Cardiac fibroblast (primary cell): Measurements from ENCODE around the gene HPCAL4.

Experiments
- DNase-seq, 2 donors: peaks; one replicate each; pipeline versions ENCODE4 v3.0.0 to v3.0.0-alpha.2; 2010; ENCODE audit warnings: low read depth in 2 of 2
- H3K4me3 ChIP-seq, 2 donors: replicated peaks in 1 of 2; 1 replicate in 1 of 2; 2 replicates in 1 of 2; pipeline ENCODE4 v1.5.1; 2011; ENCODE audit warnings: low read depth in 2 of 2, low read length in 2 of 2, mild to moderate bottlenecking in 2 of 2, moderate library complexity in 1 of 2
- TF ChIP-seq, protein P1 (sequence below): IDR thresholded peaks from one replicate; pipeline ENCODE4 v1.5.1; 2011; ENCODE audit warnings: low read depth, mild to moderate bottlenecking, low read length, inconsistent platforms

HPCAL4 gene

DNA sequence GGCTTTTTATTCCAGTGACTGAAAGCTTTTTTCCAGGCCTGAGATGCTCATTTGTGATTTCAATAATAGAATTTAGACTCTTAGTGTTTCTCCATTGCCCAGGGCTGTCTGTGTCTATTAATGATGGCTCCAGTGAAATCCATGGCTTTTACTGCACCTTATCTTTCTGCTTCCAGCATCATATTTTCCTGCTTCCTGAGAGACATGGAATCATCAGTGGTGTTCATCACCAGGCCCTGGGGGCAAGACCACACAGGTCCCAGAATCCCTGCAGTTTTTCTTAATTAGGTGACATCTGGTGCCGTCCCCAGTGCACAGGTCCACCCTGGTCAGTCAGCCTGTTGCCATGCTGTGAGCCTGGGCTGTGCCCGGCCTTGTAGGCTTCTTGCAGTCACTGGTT, 34.8 kb downstream of the HPCAL4 start:
- no peak for DNase-seq
- no peak overlapping the region for H3K4me3 ChIP-seq
- TF ChIP-seq, protein P1, sequence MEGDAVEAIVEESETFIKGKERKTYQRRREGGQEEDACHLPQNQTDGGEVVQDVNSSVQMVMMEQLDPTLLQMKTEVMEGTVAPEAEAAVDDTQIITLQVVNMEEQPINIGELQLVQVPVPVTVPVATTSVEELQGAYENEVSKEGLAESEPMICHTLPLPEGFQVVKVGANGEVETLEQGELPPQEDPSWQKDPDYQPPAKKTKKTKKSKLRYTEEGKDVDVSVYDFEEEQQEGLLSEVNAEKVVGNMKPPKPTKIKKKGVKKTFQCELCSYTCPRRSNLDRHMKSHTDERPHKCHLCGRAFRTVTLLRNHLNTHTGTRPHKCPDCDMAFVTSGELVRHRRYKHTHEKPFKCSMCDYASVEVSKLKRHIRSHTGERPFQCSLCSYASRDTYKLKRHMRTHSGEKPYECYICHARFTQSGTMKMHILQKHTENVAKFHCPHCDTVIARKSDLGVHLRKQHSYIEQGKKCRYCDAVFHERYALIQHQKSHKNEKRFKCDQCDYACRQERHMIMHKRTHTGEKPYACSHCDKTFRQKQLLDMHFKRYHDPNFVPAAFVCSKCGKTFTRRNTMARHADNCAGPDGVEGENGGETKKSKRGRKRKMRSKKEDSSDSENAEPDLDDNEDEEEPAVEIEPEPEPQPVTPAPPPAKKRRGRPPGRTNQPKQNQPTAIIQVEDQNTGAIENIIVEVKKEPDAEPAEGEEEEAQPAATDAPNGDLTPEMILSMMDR, result no peak

DNA sequence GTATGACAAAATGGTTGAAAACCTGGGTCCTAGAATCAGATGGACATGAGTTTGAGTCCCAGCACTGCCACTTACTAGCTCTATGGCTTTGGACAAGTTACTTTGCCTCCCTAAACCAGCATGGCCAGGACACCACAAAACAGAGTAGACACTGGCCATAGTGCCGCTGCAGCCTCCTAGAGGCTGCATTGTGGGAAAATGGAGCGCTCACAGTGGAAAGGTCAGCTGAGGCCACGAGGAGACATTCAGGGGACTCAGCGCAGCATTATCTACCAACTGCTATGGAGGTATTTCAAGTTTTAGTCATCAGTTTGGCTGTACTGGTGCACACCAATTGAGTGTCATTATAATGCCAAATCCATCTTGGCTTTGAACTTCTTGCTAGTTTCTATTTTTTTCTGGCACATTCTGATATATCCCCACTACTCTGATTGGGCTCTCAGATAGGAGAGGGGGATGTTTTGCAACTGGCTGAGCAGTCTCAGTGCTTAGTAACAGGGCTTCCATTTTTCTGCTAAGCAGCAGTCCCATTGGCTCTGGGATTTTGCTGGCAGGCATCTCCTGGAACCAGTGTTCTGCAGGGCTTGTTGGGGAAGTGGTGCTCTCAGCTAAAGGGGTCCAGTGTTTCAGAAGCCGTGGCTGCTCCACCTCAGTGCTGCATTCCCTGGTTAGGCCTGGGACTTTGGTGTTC, 35.5 kb downstream of the HPCAL4 start:
- DNase-seq, result no peak
- H3K4me3 ChIP-seq, result no peak overlapping the region
- TF ChIP-seq, protein P1, result no peak

DNA sequence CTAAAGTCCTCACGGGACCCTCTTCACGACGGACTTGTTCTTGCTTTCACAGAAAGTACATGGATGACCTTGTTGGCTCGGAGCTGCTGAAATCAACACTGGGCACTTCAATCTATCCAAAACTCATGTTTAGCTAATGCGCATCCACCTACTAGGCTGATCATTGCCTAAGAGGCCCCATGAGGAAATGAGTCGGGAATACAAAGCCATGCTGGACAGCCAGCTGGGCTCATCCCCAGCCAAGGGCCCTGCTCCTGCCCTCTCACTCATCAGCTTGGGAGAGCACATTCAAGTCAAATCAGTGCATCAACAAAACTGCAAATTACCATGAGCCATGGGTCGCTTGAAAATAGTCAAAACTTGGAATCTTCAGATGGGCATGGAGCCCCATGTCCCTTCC, 36.9 kb downstream of the HPCAL4 start:
- TF ChIP-seq, protein P1, result no peak
- no peak overlapping the region for H3K4me3 ChIP-seq
- peak in 1 of 2 donors; percentile 42 for DNase-seq

DNA sequence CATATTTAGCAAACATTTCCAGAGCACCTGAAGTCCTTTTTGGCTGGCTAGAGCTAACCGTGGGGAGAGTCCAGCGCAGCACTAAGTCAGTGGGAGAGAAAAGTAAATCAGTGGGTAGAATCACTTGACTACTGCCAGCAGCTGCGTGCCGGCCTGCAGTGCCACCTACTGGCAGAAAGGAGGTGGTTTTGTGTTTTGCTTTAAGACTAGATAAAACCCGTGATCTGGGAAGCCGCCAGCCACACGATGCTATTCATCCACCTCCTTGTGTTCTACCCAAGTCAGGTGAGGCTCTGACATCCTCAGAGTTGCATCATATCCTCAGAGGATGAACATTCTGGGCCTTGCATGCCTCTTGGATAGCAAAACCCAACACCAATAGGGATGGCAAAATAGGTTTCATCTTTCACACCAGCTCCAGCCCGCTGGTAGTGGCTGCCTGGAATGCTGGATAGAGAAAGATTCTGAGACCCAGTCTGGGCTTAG, 37.6 kb downstream of the HPCAL4 start:
- TF ChIP-seq, protein P1, result peak; percentile 84
- H3K4me3 ChIP-seq, result no peak overlapping the region
- DNase-seq, result peak; percentile 86 to 89

DNA sequence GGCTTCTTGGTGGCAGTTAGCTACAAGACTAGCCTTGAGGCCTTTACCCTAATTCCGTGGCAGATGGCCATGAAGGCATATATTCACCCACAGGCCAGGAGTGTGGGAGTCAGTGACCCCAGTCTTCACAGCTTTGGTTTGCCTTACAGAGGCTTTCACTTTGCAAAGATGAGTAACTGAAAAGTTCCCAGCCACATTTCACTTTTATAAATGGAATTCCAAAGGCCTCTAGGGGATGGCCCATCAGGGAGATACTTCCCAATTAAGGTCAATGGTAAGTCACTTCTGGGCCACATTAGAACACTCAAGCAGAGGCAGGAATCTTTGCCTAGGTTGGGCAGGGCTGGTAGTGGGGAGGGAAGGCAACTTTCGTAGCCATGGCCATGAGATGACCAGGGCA, 38.7 kb downstream of the HPCAL4 start:
- TF ChIP-seq, protein P1, result no peak

DNA sequence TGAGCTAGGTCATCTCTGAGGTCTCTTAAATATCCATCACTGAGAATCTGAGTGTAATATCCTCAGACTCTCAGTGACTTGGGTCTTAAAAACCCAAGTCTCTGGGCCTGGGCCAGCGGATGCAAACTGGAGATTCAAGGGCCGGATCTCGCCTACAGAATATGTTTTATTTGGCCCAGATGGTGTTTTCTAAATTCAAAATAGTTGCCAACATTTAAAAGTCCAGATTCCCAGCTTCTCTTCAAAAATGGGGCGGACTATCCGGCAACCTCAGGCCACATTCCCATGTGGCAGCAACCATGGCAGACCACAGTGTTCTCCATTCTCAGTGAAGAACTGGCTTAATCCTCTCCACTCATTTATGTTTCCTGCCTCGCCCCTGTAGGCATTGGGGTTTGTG, 39.1 kb downstream of the HPCAL4 start:
- H3K4me3 ChIP-seq, result no peak overlapping the region
- TF ChIP-seq, protein P1, result no peak
- DNase-seq, result peak in 1 of 2 donors; percentile 48

More for the DNA sequence above, 38.7 kb downstream of the HPCAL4 start:
- peak in 1 of 2 donors; percentile 36 for DNase-seq
- no peak overlapping the region for H3K4me3 ChIP-seq
